MCF 10A (cell line): Measurements from ENCODE around the gene MINAR1. TPM values are rescaled to one million over a fixed set of nuclear protein-coding genes. Genes with fewer than 3 reads are reported as not detected.

Experiments used
- BruUV-seq: library from RNA; stranded (reverse); fragments of 400-500 nt; replicated peaks from 2 replicates; lab custom pipeline; 2021; lab: Mats Ljungman, UMichigan
- CTCF ChIA-PET: fragments of 300-600 bp; sonication (Branson Sonifier 250); formaldehyde crosslinking; extraction: SDS; loops from one replicate; lab custom pipeline; 2021; ENCODE audit warnings: antibody characterized with exemption, inconsistent platforms; lab: Yijun Ruan, JAX
- POLR2A ChIA-PET: fragments of 300-600, 350-650 bp; sonication (Branson Sonifier 250); formaldehyde crosslinking; extraction: SDS; loops from one replicate; lab custom pipeline; 2020; ENCODE audit warnings: antibody characterized with exemption, inconsistent platforms; lab: Yijun Ruan, JAX
- DNase-seq: peaks from one replicate; pipeline ENCODE4 v3.0.0-alpha.2; 2018; ENCODE audit not compliant: unreplicated experiment
- H3K27ac Mint-ChIP-seq: one replicate; pipeline ENCODE4 v1.8.0; 2022; ENCODE audit warnings: mild to moderate bottlenecking, low read depth, mixed read lengths; ENCODE audit not compliant: unreplicated experiment
- H3K27me3 Mint-ChIP-seq: one replicate; pipeline ENCODE4 v1.8.0; 2022; ENCODE audit warnings: mixed read lengths; ENCODE audit not compliant: insufficient read depth, unreplicated experiment
- H3K36me3 Mint-ChIP-seq: one replicate; pipeline ENCODE4 v1.8.0; 2022; ENCODE audit warnings: mild to moderate bottlenecking, moderate library complexity, mixed read lengths; ENCODE audit not compliant: insufficient read depth, unreplicated experiment
- H3K4me1 Mint-ChIP-seq: one replicate; pipeline ENCODE4 v1.8.0; 2022; ENCODE audit warnings: mixed read lengths; ENCODE audit not compliant: insufficient read depth, unreplicated experiment
- H3K4me3 Mint-ChIP-seq: one replicate; pipeline ENCODE4 v1.8.0; 2022; ENCODE audit warnings: mild to moderate bottlenecking, moderate library complexity, mixed read lengths; ENCODE audit not compliant: unreplicated experiment
- H3K9me3 Mint-ChIP-seq: one replicate; pipeline ENCODE4 v1.8.0; 2022; ENCODE audit warnings: mixed read lengths; ENCODE audit not compliant: unreplicated experiment
- CTCF ChIP-seq: fragments of 200-600 bp; IDR thresholded peaks from one replicate; pipeline ENCODE4 v1.8.0; 2022; ENCODE audit warnings: antibody characterized with exemption, mild to moderate bottlenecking; ENCODE audit not compliant: unreplicated experiment
- intact Hi-C: fragments of 100-400 bp; cut with micrococcal nuclease; formaldehyde crosslinking; loops from 2 replicates; pipeline ENCODE4 v1.14.1; 2022
- total RNA-seq: library from RNA; stranded (reverse); gene quantifications from 2 replicates; pipeline ENCODE4 v1.2.3, GENCODE V29; 2022

Gene MINAR1
- total RNA-seq, 1 experiment from 2014 or later: 0.47 TPM

- peaks cover 6% of the 10 kb centered on the region for H3K36me3 Mint-ChIP-seq
- POLR2A ChIA-PET: no interaction called here
- H3K9me3 Mint-ChIP-seq: no peaks in the 10 kb centered on the region
- H3K27me3 Mint-ChIP-seq: no peaks in the 10 kb centered on the region
- TF ChIP-seq CTCF: no peak
- H3K4me3 Mint-ChIP-seq: no peak overlapping the region
- DNase-seq: no peak
- intact Hi-C loops: no loop called here
- H3K4me1 Mint-ChIP-seq: no peaks in the 10 kb centered on the region
- BruUV-seq: no TSS peak
- H3K27ac Mint-ChIP-seq: no peak overlapping the region
- CTCF ChIA-PET: interaction anchor here (0.6 to 2.3 kb wide), 5 partner anchors 18 to 229 kb away, joined by 3 to 5 read pairs (median 3); no protein-coding TSS in a partner anchor
Observed at GRCh38 chr15:79399606-79400005, 32.5 kb upstream of the MINAR1 start.

GRCh38 chr15:79400650-79401049 lies 31.5 kb upstream of the MINAR1 start:
- no TSS peak for BruUV-seq
- no peak overlapping the region for H3K27ac Mint-ChIP-seq
- H3K9me3 Mint-ChIP-seq: no peaks in the 10 kb centered on the region
- CTCF ChIA-PET: interaction anchor here (0.6 to 1.1 kb wide), 2 partner anchors 19 to 21 kb away, joined by 3 to 4 read pairs; no protein-coding TSS in a partner anchor
- no peaks in the 10 kb centered on the region for H3K4me1 Mint-ChIP-seq
- peaks cover 6% of the 10 kb centered on the region for H3K36me3 Mint-ChIP-seq
- intact Hi-C loops: no loop called here
- no peak for TF ChIP-seq CTCF
- DNase-seq: no peak
- H3K4me3 Mint-ChIP-seq: no peak overlapping the region
- POLR2A ChIA-PET: no interaction called here
- no peaks in the 10 kb centered on the region for H3K27me3 Mint-ChIP-seq

- intact Hi-C loops: no loop called here
- Mint-ChIP-seq H3K4me1 (no peaks in the 10 kb centered on the region), H3K9me3 (no peaks in the 10 kb centered on the region), H3K36me3 (peaks cover 6% of the 10 kb centered on the region), H3K27me3 (no peaks in the 10 kb centered on the region), H3K27ac (no peak overlapping the region), H3K4me3 (no peak overlapping the region)
- DNase-seq: peak; percentile 27
- BruUV-seq: no TSS peak
- TF ChIP-seq CTCF: no peak
- ChIA-PET CTCF (interaction anchor here (1.1 kb wide), 1 partner anchor 20 kb away, joined by 4 read pairs; no protein-coding TSS in a partner anchor), POLR2A (no interaction called here)
Observed at GRCh38 chr15:79401301-79401700, 30.8 kb upstream of the MINAR1 start.

GRCh38 chr15:79402136-79402535 lies 30.0 kb upstream of the MINAR1 start:
- Mint-ChIP-seq H3K9me3 (no peaks in the 10 kb centered on the region), H3K36me3 (peaks cover 6% of the 10 kb centered on the region), H3K27ac (no peak overlapping the region), H3K4me1 (no peaks in the 10 kb centered on the region), H3K4me3 (no peak overlapping the region), H3K27me3 (no peaks in the 10 kb centered on the region)
- no peak for TF ChIP-seq CTCF
- POLR2A ChIA-PET: no interaction called here
- intact Hi-C loops: no loop called here
- BruUV-seq: no TSS peak
- CTCF ChIA-PET: no interaction called here
- DNase-seq: no peak
